Tibial nerve (tissue), 3 donors: Measurements from ENCODE around the gene RAPGEF2.

Experiments used
- POLR2A ChIP-seq, 2 donors: fragments of 450-650 bp; IDR thresholded peaks; one replicate each; pipeline ENCODE4 v1.6.1; 2017; ENCODE audit warnings: antibody characterized with exemption in 2 of 2, mild to moderate bottlenecking in 2 of 2, moderate library complexity in 2 of 2
- TF ChIP-seq, protein P1 (sequence below), 5 experiments: fragments of 200-600 bp in 3 of 5; fragments of 450-650 bp in 2 of 5; sonication (generic) in 3 of 5; IDR thresholded peaks; one replicate each; pipeline ENCODE4 v1.5.1; 2016 to 2019; ENCODE audit warnings: antibody characterized with exemption in 5 of 5, mild to moderate bottlenecking in 3 of 5, moderate library complexity in 2 of 5

DNA sequence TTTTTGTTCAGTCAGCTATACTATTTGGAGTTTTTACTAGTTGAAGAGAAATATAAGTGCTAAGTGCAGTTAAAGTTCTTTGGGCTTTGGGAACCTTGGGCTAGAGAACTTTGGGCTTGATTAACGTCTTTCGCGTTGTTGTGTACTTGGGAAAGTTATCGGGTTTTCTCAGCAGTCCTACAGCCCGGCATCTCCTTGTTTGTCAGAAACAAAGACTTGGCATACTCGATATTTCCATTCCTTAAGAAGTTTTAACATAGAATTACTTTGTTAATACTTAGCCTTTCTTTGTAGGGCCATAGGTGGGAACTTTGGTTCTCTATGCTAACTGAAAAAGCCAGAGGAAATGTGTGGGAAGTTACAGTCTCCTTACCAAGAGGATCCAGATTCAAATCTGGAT, 28.7 kb downstream of the RAPGEF2 start:
- TF ChIP-seq, protein P1, sequence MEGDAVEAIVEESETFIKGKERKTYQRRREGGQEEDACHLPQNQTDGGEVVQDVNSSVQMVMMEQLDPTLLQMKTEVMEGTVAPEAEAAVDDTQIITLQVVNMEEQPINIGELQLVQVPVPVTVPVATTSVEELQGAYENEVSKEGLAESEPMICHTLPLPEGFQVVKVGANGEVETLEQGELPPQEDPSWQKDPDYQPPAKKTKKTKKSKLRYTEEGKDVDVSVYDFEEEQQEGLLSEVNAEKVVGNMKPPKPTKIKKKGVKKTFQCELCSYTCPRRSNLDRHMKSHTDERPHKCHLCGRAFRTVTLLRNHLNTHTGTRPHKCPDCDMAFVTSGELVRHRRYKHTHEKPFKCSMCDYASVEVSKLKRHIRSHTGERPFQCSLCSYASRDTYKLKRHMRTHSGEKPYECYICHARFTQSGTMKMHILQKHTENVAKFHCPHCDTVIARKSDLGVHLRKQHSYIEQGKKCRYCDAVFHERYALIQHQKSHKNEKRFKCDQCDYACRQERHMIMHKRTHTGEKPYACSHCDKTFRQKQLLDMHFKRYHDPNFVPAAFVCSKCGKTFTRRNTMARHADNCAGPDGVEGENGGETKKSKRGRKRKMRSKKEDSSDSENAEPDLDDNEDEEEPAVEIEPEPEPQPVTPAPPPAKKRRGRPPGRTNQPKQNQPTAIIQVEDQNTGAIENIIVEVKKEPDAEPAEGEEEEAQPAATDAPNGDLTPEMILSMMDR (IDR thresholded peaks at IDR 0.05), result no peak
- TF ChIP-seq POLR2A (IDR thresholded peaks at IDR 0.05), result no peak
